Stimulated activated CD4-positive, alpha-beta T cell treated with anti-CD3 and anti-CD28 coated beads, Interleukin-4, amount 100 ng/mL, for 4 hours (primary cell): ENCODE measurements around the gene OR6C75.
"Not testable (repeated sequence)": the region's sequence is repeated elsewhere in the genome, so short reads cannot be mapped to it uniquely, and the experiment has no call there.

Experiments
- DNase-seq, 2 experiments: peaks; one replicate each; pipeline ENCODE4 v3.0.0-alpha.2; 2020

OR6C75 gene

DNA sequence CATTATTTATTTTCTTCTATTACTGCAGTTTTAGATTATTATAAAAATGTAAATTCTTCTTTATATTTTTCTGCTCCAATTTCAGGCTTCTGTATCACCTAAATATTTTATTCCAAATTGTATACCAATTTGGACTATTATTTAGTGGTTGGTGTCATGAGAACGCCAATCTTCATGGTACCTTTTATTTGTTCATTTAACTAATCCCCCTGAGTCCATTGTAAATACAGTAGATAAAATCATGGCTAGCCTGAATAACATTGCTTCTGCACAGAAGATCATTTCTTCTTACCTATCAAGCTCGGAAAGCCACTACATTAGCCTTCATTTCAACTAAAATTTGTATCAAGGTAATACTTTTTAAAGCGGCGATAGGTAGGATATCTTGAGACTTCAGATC, at the start of gene OR6C75:
TSS of gene OR6C75 (plus strand) at position 301 of the 400 bp plus-strand sequence. CDS start 2,136 bp downstream, outside the sequence.
- DNase-seq, result no peak

DNA sequence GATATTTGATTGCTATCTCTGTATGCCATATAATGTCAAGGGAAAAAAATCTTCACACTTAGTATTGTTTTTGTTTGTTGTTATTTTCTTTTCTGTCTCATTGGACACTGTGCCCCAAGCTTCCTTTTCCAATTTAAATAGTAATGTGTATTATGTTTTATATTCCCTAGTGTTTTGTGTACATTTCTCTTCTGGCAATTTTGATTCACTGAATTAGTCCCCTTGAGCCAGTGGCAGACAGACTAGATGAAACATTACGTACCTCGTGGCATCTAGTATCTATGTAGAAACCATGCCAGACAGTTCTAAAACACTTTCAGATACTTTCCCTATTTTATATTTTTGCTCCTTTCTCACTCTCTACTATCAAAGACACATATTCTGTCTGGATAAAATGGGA, 48.7 kb upstream of the OR6C75 start, which contains the start of gene OR6C1:
TSS of gene OR6C1 (plus strand) at position 301 of the 400 bp plus-strand sequence. CDS start 6,257 bp downstream, outside the sequence.
- no peak for DNase-seq

DNA sequence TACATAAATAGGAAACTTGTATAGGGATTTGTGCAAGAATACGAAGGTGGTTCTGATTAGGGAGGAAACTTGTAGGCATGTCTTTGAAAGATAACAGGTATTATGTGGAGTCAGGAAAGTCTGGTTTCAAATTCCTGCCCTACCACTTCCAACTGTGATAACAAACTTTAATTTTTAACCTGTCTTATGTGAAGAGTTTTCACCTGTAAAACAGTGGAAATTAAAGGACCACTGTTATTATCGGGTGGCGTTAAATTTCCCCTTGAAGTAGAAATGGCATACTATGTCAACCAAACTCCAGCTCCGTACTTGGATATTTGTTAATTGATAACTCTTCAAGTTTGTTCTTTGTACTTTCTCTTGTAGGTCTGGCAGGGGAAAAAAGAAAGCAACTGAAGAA, 42.6 kb upstream of the OR6C75 start:
- DNase-seq, result no peak

DNA sequence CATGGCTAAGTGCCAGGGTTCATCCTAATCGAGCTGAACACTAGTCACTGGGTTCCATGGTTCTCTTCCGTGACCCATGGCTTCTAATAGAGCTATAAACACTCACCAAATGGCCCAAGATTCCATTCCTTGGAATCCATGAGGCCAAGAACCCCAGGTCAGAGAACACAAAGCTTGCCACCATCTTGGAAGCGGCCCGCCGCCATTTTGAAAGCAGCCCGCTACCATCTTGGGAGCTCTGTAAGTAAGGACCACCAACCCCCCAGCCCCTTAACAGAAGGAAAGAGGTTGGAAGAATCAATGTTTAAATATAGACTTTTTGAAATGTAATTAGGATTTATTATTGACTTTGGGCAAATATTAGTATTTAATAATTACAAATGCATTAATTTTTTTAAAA, 37.0 kb upstream of the OR6C75 start:
- DNase-seq, result not testable (repeated sequence)

DNA sequence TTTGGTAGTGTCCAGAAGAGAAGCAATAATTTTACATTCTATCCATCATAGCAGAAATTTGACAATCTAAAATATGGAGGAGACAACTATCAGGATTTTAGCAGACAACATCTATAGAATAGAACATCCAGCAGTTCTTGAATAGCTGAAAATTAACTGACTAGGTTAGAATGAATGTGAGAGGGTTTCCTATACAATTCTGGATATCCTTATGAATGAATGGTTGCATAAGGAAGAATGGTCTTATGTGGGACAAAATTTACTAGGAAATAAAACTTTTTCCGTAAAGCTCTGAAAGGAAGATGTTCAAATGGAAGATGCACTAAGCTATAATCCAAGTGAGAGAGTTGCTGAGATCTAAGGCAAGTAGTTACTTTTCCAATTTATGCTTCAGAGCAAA, 32.3 kb upstream of the OR6C75 start, which contains the start of gene OR6C3:
TSS of gene OR6C3 (plus strand) at position 301 of the 400 bp plus-strand sequence. CDS start 955 bp downstream, outside the sequence.
- DNase-seq, result no peak

DNA sequence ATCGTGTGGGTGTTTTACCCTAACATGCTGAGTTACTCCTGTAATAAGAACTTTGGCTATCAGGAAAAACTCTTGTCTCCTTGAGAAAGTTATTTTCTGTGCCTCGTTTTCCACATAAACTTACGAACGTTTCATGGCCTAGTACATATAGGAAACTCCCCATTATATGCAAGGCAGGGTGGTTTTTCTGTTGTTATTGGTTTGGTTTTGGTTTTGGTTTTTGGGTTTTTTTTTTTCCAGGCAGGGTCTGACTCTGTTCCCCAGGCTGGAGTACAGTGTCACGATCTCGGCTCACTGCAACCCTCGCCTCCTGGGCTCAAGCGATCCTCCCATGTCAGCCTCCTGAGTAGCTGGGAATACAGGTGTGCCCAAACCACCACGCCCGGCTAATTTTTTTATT, 26.8 kb upstream of the OR6C75 start:
- DNase-seq, result no peak

DNA sequence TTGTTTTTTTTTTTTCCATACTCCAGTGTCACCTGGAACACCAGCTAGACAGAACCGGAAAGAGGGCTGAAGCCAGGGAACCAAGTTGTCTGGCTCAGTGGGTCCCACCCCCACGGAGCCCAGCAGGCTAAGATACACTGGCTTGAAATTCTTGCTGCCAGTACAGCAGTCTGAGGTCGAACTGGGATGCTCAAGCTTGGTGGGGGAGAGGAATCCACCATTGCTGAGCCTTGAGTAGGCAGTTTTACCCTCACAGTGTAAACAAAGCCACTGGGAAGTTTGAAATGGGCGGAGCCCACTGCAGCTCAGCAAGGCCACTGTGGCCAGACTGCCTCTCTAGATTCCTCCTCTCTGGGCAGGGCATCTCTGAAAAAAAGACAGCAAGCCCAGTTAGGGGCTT, 7.4 kb upstream of the OR6C75 start:
- not testable (repeated sequence) for DNase-seq

DNA sequence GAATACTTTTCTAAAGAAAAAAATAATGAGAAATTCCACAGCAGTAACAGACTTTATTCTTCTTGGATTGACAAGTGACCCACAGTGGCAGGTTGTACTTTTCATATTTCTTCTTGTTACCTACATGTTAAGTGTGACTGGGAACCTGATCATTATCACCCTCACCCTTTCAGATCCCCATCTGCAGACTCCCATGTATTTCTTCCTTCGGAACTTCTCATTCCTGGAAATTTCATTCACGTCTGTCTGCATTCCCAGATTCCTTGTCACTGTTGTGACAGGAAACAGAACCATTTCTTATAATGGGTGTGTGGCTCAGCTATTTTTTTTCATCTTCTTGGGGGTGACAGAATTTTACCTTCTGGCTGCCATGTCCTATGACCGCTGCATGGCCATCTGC, 2.3 kb downstream of the OR6C75 start:
- no peak for DNase-seq

DNA sequence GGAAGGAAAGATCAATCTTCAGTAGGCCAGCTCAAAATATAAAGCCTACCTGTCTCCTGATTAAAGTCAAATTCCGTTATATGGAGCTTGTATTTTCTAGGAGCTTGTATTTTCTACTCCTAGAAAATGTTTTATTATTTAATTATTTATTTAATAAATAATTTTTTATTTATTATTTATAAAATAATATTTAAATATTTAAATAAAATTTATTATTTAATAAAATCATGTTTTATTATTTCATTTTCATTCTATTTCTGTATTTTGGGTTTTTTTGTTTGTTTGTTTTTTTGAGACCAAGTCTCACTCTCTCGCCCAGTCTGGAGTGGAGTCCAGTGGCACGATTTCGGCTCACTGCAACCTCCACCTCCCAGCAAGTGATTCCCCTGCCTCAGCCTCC, 9.7 kb downstream of the OR6C75 start:
- DNase-seq, result no peak

DNA sequence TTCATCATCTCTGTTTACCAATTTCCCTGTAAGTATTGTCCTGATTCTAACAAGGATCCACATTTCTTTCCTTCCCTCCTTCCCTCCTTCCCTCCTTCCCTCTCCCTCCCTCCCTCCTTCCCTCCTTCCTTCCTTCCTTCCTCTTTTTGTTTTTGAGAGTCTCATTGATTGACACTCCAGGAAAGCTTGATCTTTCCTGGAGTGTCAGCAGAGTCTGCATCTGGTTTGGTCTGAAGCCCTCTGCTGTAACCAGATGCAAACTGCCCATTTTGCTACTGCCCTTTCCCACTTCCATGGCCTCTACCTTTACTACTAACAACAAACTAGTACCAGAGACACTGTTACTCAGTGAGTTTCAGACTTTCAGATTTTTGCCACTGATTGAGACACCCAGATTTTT, 23.1 kb downstream of the OR6C75 start:
- DNase-seq, result no peak

DNA sequence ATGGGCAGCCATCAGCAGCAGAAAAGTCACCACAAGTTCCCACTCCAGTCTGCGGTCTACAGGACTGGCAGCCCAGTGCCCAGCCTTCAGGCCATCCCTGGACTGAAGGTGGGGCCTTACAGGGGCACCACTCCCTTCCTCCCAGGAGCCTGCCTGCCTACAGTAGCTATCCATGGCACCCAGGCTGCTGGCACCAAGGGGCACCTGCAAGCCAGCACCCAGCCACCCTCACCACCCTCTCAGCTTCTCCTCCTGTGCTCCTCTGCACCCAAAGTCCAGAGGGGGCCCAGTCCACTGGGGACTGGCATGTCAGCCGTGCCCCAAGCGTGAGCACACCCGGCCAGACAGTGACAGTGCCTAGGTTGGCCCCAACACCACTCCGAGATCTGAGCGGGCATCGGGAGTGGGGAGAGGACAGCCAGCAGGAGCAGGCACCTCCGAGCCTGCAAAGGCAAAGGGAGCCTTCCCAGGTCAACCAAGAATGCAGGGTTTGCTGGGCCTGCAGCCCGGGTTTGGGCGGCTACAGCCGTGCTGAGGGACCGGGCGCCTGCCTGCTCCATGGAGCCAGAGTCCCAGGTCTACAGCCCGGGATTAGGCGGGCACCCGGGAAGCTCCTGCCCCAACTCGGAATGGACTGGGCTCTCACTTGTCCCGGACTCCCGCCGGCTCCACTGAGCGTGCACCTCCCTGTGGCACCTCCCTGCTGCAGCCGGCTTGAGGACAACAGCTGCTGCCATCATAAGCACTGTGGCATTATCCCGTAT, 29.4 kb downstream of the OR6C75 start:
- DNase-seq, result no peak

DNA sequence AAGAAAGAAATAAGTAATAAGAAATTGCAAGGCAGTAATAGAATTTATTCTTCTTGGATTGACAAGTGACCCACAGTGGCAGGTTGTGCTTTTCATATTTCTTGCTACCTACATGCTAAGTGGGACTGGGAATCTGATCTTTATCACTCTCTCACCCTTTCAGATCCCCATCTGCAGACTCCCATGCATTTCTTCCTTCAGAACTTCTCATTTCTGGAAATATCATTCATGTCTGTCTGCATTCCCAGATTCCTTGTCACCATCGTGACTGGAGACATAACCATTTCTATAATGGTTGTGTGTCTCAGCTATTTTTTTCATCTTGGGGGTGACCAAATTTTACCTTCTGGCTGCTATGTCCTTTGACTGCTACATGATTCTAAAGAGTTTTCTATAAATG, 33.6 kb downstream of the OR6C75 start:
- DNase-seq, result no peak

DNA sequence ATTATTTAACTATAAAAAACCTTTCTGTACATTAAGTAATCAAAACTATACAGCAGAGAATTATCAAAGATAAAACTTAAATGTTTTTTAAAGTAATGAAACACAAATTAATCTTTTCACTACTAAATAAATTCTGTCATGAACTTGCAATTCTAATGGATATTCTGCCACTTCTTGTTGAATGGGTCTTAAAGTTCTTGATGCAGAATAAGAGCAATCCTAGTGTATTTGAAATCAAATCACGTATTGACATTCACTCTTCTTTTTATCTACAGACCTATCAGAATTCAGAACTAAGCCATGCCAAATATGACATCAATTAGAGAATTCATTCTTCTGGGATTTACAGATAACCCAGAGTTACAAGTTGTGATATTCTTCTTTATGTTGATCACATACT, 37.5 kb downstream of the OR6C75 start, which contains the start of gene OR6C65:
TSS of gene OR6C65 (plus strand) at position 301 of the 400 bp plus-strand sequence. CDS start at position 301, 0 bp downstream.
- DNase-seq, result no peak

DNA sequence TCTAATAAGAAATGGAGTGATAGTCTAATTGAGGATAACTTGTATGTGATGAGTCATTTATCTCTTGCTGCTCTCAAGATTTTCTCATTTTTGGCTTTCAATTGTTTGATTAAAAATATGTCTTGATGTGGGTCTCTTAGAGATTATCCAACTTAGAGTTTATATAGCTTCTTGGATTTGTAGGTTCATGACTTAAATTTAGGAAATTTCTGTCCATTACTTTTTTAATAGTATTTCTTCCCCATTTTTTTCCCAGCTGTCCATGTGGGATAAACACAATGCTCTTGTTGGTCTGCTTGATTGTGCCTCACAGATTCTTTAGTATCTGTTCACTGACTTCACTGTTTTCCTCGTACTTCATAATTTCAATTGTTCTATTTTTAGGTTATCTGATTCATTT, 45.1 kb downstream of the OR6C75 start:
- no peak for DNase-seq

DNA sequence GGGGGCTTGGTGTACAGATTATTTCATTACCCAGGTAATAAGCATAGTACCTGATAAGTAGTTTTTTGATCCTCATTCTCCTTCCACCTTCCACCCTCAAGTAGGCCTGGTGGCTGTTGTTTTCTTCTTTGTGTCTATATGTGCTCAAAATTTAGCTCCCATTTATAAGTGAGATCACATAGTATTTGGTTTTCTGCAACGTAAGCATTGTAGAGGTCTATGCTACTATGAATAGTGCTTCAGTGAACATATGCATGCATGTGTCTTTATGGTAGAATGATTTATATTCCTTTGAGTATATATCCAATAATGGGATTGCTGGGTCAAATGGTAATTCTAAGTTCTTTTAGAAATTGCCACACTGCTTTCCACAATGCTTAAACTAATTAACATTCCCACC, 46.4 kb downstream of the OR6C75 start:
- DNase-seq, result not testable (repeated sequence)

DNA sequence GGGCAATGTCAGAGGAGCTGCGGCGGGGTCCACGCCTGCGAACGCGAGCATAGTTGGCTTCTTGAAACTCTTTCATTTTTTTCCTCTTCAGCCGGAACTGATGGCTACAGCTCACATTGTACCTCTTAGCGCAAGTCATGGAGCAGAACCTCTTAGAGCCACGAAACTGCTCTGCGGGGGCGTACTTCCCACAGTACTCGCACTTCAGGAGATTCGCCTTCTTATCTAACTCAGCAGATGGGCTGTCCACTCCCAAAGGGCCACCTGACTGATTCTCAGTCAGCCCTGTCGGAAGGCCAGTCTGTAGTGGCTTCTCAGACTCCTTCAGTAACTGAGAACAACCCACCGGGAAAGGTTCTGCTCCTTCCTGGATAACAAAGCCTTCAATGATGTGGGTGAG, 49.4 kb downstream of the OR6C75 start:
- not testable (repeated sequence) for DNase-seq

DNA sequence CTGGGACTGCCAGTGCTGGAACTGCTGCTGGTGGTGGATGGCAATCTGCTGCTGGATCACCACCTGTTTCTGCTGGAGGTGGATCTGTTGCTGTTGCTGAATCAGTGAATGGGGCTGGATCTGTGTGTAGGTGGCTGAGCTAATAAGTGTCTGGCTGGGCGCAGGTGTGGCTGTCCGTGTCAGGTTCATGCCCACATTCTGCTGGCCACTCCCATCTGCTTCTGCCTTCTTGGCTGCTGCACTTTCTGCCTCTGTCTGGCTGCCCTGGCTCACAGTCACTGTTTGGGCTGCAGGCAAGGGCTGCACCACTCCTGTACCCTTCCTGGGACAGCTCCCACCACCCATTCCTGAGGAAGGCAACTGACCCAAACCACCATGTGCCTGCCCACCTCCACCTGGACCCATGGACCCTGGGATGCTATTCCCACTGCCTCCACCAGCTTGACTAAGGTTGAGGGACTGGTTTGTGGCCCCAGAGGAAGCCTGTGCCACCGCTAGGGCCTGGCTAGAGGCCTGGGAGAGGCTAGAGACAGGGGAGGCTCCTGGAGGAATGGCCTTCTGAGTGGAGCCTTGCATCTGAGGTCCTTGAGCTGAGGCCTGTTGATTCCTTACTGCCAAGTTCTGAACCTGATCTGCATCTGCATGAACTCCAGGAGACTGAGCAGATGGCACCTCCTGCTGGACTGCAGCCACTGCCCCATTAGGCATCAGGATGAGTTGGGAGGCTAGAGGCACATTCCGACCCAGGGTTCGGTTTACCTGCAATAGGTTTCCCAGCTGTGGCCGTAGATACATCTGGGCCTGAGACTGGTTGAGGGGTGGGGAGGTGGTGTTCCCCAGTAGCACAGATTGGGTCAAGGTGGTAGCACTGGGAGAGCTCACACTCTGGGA, 51.0 kb downstream of the OR6C75 start:
- DNase-seq, result not testable (repeated sequence)

DNA sequence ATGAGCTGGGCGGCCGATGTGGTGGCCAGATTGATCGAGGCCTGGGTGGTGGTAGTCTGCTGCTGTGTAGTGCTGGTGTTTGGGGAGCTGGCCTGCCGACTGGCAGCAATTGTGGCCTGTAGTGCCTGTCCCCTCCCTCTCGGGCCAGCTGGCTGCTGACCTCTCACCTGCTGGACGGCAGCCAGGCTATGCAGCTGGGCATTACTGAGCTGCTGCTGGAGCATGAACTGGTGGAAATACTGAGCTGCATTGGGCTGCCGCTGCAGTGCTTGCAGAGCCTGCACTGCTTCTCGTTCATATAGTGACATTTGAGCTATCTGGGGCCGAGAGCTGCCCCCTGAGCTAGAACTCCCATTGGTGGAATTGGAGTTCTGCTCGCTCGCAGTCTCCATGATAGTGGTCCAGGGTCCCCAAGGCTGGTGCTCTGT, 51.6 kb downstream of the OR6C75 start:
- DNase-seq, result not testable (repeated sequence)

DNA sequence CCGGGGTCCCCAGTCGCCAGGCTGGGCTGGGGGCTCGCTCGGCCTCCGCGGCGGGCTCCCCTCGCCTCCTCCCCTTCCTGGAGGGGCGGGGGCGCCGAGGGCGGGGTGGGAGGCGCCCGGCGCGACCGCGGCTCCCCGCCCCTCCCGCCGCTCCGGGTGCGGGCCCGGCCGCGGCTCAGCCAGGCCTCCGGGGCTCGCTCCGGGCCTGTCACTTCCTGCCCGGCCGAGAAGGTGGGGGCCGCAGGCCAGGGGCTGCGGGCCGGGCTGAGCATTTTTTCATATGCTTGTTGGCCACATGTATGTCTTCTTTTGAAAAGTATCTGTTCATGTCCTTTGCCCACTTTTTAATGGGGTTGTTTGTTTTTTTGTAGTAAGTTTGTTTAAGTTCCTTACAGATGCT, 52.1 kb downstream of the OR6C75 start:
- not testable (repeated sequence) for DNase-seq

DNA sequence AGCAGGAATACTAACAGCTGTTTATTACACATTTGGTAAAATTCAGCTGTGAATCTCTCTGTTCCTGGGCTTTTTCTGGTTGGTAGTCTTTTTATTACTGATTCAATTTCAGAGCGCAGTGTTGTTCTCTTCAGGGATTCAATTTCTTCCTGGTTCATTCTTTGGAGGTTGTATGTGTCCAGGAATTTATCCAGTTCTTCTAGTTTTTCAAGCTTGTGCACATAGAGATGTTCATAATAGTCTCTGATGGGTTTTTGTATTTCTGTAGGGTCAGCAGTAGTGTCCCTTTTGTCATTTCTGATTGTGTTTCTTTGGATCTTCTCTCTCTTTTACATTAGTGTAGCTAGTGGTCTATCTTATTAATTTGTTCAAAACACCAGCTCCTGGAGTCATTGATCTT, 54.2 kb downstream of the OR6C75 start:
- no peak for DNase-seq
